Activated CD8-positive, alpha-beta T cell treated with anti-CD3 and anti-CD28 coated beads for 36 hours (primary cell): ENCODE data around the gene ABCA8. TPM values are rescaled to one million over a fixed set of nuclear protein-coding genes. Genes with fewer than 3 reads are reported as not detected.
"Not testable (repeated sequence)": the region's sequence is repeated elsewhere in the genome, so short reads cannot be mapped to it uniquely, and the experiment has no call there.

ENCODE experiments used
- ATAC-seq: fragments of 200-7000 bp; cut with Tn5 transposase; one replicate; pipeline ENCODE4 v1.10.0; 2021; ENCODE audit warnings: mild to moderate bottlenecking, moderate library complexity
- CTCF ChIA-PET: fragments of 350-600 bp; sonication (Branson Sonifier 250); formaldehyde crosslinking; loops from one replicate; lab custom pipeline; 2021; ENCODE audit warnings: antibody characterized with exemption; lab: Charles Lee
- POLR2A ChIA-PET: fragments of 350-600 bp; sonication (Branson Sonifier 250); formaldehyde crosslinking; loops from one replicate; lab custom pipeline; 2021; ENCODE audit warnings: antibody characterized with exemption; lab: Charles Lee
- DNase-seq: peaks from one replicate; pipeline ENCODE4 v3.0.0-alpha.2; 2020
- H3K27ac Mint-ChIP-seq: one replicate; pipeline ENCODE4 v1.8.0; 2021; ENCODE audit warnings: mild to moderate bottlenecking, mixed read lengths
- H3K27me3 Mint-ChIP-seq: one replicate; pipeline ENCODE4 v1.8.0; 2021; ENCODE audit warnings: mixed read lengths
- H3K36me3 Mint-ChIP-seq: one replicate; pipeline ENCODE4 v1.8.0; 2021; ENCODE audit warnings: low read depth, mixed read lengths
- H3K4me1 Mint-ChIP-seq: one replicate; pipeline ENCODE4 v1.8.0; 2021; ENCODE audit warnings: low read depth, mixed read lengths
- H3K4me3 Mint-ChIP-seq: one replicate; pipeline ENCODE4 v1.8.0; 2021; ENCODE audit warnings: mild to moderate bottlenecking, moderate library complexity, mixed read lengths
- H3K9me3 Mint-ChIP-seq: one replicate; pipeline ENCODE4 v1.8.0; 2021; ENCODE audit warnings: mixed read lengths
- CTCF ChIP-seq: fragments of 200-600 bp; IDR thresholded peaks from one replicate; pipeline ENCODE4 v1.8.0; 2022; ENCODE audit warnings: antibody characterized with exemption, mild to moderate bottlenecking
- intact Hi-C: fragments of 100-400 bp; cut with micrococcal nuclease; formaldehyde crosslinking; loops from one replicate; pipeline ENCODE4 v1.10.0; 2022
- total RNA-seq, 2 experiments: library from RNA; stranded (reverse); gene quantifications; one replicate each; pipeline ENCODE4 v1.2.3, GENCODE V29; 2021

ABCA8 gene
- total RNA-seq, 2 experiments from 2014 or later, result not detected

GRCh38 chr17:68957944-68958343, 2.8 kb upstream of the ABCA8 start:
- no peak overlapping the region for H3K4me3 Mint-ChIP-seq
- H3K9me3 Mint-ChIP-seq, result peaks cover 1% of the 10 kb centered on the region
- TF ChIP-seq CTCF, result no peak
- ATAC-seq (peak; percentile 17), DNase-seq (no peak)
- ChIA-PET POLR2A (no interaction called here), CTCF (no interaction called here)
- intact Hi-C loops, result no loop called here
- no peaks in the 10 kb centered on the region for H3K36me3 Mint-ChIP-seq
- no peak overlapping the region for H3K27ac Mint-ChIP-seq
- no peaks in the 10 kb centered on the region for H3K4me1 Mint-ChIP-seq
- H3K27me3 Mint-ChIP-seq, result peaks cover 2% of the 10 kb centered on the region

GRCh38 chr17:68954146-68954896, 871 bp downstream of the ABCA8 start:
- DNase-seq (no peak), ATAC-seq (no peak)
- Mint-ChIP-seq H3K4me1 (no peaks in the 10 kb centered on the region), H3K9me3 (no peaks in the 10 kb centered on the region), H3K27ac (no peak overlapping the region), H3K36me3 (no peaks in the 10 kb centered on the region), H3K27me3 (peaks cover 2% of the 10 kb centered on the region), H3K4me3 (no peak overlapping the region)
- CTCF ChIA-PET, result no interaction called here
- no peak for TF ChIP-seq CTCF
- intact Hi-C loops, result no loop called here
- POLR2A ChIA-PET, result no interaction called here

- no peak for TF ChIP-seq CTCF
- CTCF ChIA-PET, result no interaction called here
- no peak for DNase-seq
- Mint-ChIP-seq H3K27me3 (peaks cover 2% of the 10 kb centered on the region), H3K9me3 (no peaks in the 10 kb centered on the region), H3K27ac (no peak overlapping the region), H3K4me3 (no peak overlapping the region), H3K4me1 (no peaks in the 10 kb centered on the region), H3K36me3 (no peaks in the 10 kb centered on the region)
- intact Hi-C loops, result no loop called here
- ATAC-seq, result no peak
- POLR2A ChIA-PET, result no interaction called here
Measured at GRCh38 chr17:68953340-68953997, 1.7 kb downstream of the ABCA8 start.

- no peak for TF ChIP-seq CTCF
- no peaks in the 10 kb centered on the region for H3K36me3 Mint-ChIP-seq
- CTCF ChIA-PET, result no interaction called here
- H3K4me1 Mint-ChIP-seq, result no peaks in the 10 kb centered on the region
- ATAC-seq (no peak), DNase-seq (no peak)
- H3K9me3 Mint-ChIP-seq, result no peaks in the 10 kb centered on the region
- intact Hi-C loops, result no loop called here
- POLR2A ChIA-PET, result no interaction called here
- H3K27ac Mint-ChIP-seq, result no peak overlapping the region
- H3K27me3 Mint-ChIP-seq, result peaks cover 2% of the 10 kb centered on the region
- no peak overlapping the region for H3K4me3 Mint-ChIP-seq
Measured at GRCh38 chr17:68950725-68951124, 4.5 kb downstream of the ABCA8 start.

- H3K36me3 Mint-ChIP-seq, POLR2A ChIA-PET, DNase-seq, H3K9me3 Mint-ChIP-seq, H3K27ac Mint-ChIP-seq, H3K4me1 Mint-ChIP-seq, H3K27me3 Mint-ChIP-seq, intact Hi-C loops, ATAC-seq, H3K4me3 Mint-ChIP-seq, CTCF ChIA-PET: not testable (repeated sequence)
Measured at GRCh38 chr17:68947868-68948267, 7.3 kb downstream of the ABCA8 start.
